HepG2 (cell line): Measurements from ENCODE around the gene NPSR1. TPM values are rescaled to one million over a fixed set of nuclear protein-coding genes. Genes with fewer than 3 reads are reported as not detected.

ENCODE experiments used
- ATAC-seq: fragments of 200-7000 bp; cut with Tn5 transposase; 3 replicates; pipeline ENCODE4 v1.9.1; 2020; ENCODE audit warnings: mild to moderate bottlenecking, moderate library complexity
- BruUV-seq: library from RNA; stranded (reverse); fragments of 400-500 nt; replicated peaks from 2 replicates; lab custom pipeline; 2021; lab: Mats Ljungman, UMichigan
- CTCF ChIA-PET: fragments of 300-600 bp; formaldehyde crosslinking; extraction: SDS; loops from one replicate; lab custom pipeline; 2021; ENCODE audit warnings: low total read pairs, inconsistent platforms, low intra/inter-chr PET ratio; lab: Yijun Ruan, JAX
- POLR2A ChIA-PET: fragments of 350-600 bp; sonication (Branson Sonifier 250); formaldehyde crosslinking; loops from one replicate; lab custom pipeline; 2020; ENCODE audit warnings: antibody characterized with exemption, inconsistent platforms; lab: Yijun Ruan, JAX
- DNase-seq: peaks from one replicate; pipeline ENCODE4 v3.0.0-alpha.2; 2015; ENCODE audit warnings: low spot score
- FAIRE-seq: peaks from 3 replicates; lab custom pipeline; 2011; peaks lifted over from hg19 to GRCh38; lab: Jason Lieb, UNC
- H2AFZ ChIP-seq: one replicate; pipeline ENCODE4 v1.6.1; 2011; ENCODE audit warnings: low read length, inconsistent platforms
- H3K27ac ChIP-seq: fragments of 300-600 bp; 3 replicates; pipeline ENCODE4 v1.8.0; 2011; ENCODE audit warnings: mixed run types, mild to moderate bottlenecking, mixed read lengths, low read length, inconsistent platforms; ENCODE audit not compliant: insufficient read depth; ENCODE audit errors: extremely low read length
- H3K27me3 ChIP-seq, 2 experiments: fragments of 200-600 bp in 1 of 2; 2 replicates in 1 of 2; 3 replicates in 1 of 2; pipeline versions ENCODE4 v1.6.0 to v1.8.0; 2011; ENCODE audit warnings: low read length in 2 of 2, mild to moderate bottlenecking in 2 of 2, moderate library complexity in 2 of 2, inconsistent platforms in 1 of 2; ENCODE audit not compliant: insufficient read depth in 2 of 2, control insufficient read depth in 1 of 2
- H3K36me3 ChIP-seq, 2 experiments: fragments of 200-600 bp in 1 of 2; replicated peaks in 1 of 2; 2 replicates in 1 of 2; 3 replicates in 1 of 2; pipeline versions ENCODE4 v1.5.1 to v1.8.0; 2011; ENCODE audit warnings: low read length in 2 of 2, inconsistent platforms in 1 of 2; ENCODE audit not compliant: insufficient read depth in 2 of 2, control insufficient read depth in 1 of 2
- H3K4me1 ChIP-seq: 2 replicates; pipeline ENCODE4 v1.5.1; 2012; ENCODE audit warnings: low read length, inconsistent platforms; ENCODE audit not compliant: insufficient read depth
- H3K4me2 ChIP-seq: 2 replicates; pipeline ENCODE4 v1.6.0; 2011; ENCODE audit warnings: low read depth, low read length, inconsistent platforms
- H3K4me3 ChIP-seq, 3 experiments: fragments of 200-600 bp in 1 of 3; sonication (generic), shearing (Covaris generic) in 1 of 3; replicated peaks in 1 of 3; 2 replicates each; pipeline ENCODE4 v1.5.1; 2011 to 2016; ENCODE audit warnings: low read length in 3 of 3, inconsistent platforms in 2 of 3, low read depth in 2 of 3, mild to moderate bottlenecking in 2 of 3, control low read depth in 1 of 3, mixed read lengths in 1 of 3; ENCODE audit not compliant: insufficient read depth in 1 of 3
- H3K79me2 ChIP-seq: one replicate; pipeline ENCODE4 v1.6.1; 2011; ENCODE audit warnings: low read length, inconsistent platforms; ENCODE audit not compliant: insufficient read depth
- H3K9ac ChIP-seq: 2 replicates; pipeline ENCODE4 v1.6.0; 2011; ENCODE audit warnings: mild to moderate bottlenecking, low read depth, low read length, inconsistent platforms; ENCODE audit not compliant: insufficient read depth
- H3K9me3 ChIP-seq: 2 replicates; pipeline ENCODE4 v1.5.1; 2012; ENCODE audit warnings: mild to moderate bottlenecking, low read length
- H4K20me1 ChIP-seq: 2 replicates; pipeline ENCODE4 v1.6.0; 2011; ENCODE audit warnings: inconsistent platforms, mild to moderate bottlenecking, low read length, moderate library complexity; ENCODE audit not compliant: insufficient read depth
- BCL3 ChIP-seq: sonication (generic); formaldehyde crosslinking; IDR thresholded peaks from 2 replicates; pipeline ENCODE4 v1.5.1; 2020; ENCODE audit warnings: mild to moderate bottlenecking, missing genetic modification reagents, moderate library complexity
- FOXA1 ChIP-seq, 2 experiments: fragments of 450-650 bp in 1 of 2; sonication (generic) in 1 of 2; formaldehyde crosslinking in 1 of 2; IDR thresholded peaks; 2 replicates each; pipeline versions ENCODE4 v1.4.0 to v1.6.1; 2016 to 2020; ENCODE audit warnings: missing genetic modification reagents in 1 of 2
- GPN1 ChIP-seq: sonication (generic); formaldehyde crosslinking; IDR thresholded peaks from 2 replicates; pipeline ENCODE4 v1.5.1; 2020; ENCODE audit warnings: missing genetic modification reagents, borderline replicate concordance
- HNRNPLL ChIP-seq: fragments of 200-400 bp; formaldehyde crosslinking; IDR thresholded peaks from 2 replicates; pipeline ENCODE4 v1.6.1; 2017; ENCODE audit warnings: mild to moderate bottlenecking, low read depth, low read length; ENCODE audit not compliant: poor library complexity, severe bottlenecking
- MIER2 ChIP-seq: IDR thresholded peaks from 2 replicates; pipeline ENCODE4 v1.6.1; 2016; ENCODE audit warnings: missing biosample characterization, missing genetic modification reagents
- NKX3-1 ChIP-seq: sonication (generic); formaldehyde crosslinking; IDR thresholded peaks from 2 replicates; pipeline ENCODE4 v1.5.0; 2020; ENCODE audit warnings: missing genetic modification reagents
- PAWR ChIP-seq: sonication (generic); formaldehyde crosslinking; IDR thresholded peaks from 2 replicates; pipeline ENCODE4 v1.4.0; 2020; ENCODE audit warnings: missing genetic modification reagents, mild to moderate bottlenecking, borderline replicate concordance
- SIN3A ChIP-seq: IDR thresholded peaks from 2 replicates; pipeline ENCODE4 v1.6.1; 2011; ENCODE audit warnings: low read depth, mild to moderate bottlenecking, control low read depth, low read length, borderline replicate concordance
- SKI ChIP-seq: fragments of 450-650 bp; IDR thresholded peaks from one replicate; pipeline ENCODE4 v1.6.1; 2018; ENCODE audit warnings: mild to moderate bottlenecking; ENCODE audit not compliant: partially characterized antibody
- SMAD9 ChIP-seq: sonication (generic); formaldehyde crosslinking; IDR thresholded peaks from 2 replicates; pipeline ENCODE4 v1.5.1; 2020; ENCODE audit warnings: mild to moderate bottlenecking, missing genetic modification reagents
- SOX6 ChIP-seq, 2 experiments: fragments of 450-650 bp in 1 of 2; sonication (generic) in 1 of 2; formaldehyde crosslinking in 1 of 2; IDR thresholded peaks; 2 replicates each; pipeline versions ENCODE4 v1.4.0 to v1.6.1; 2017 to 2020; ENCODE audit warnings: antibody characterized with exemption in 1 of 2, mild to moderate bottlenecking in 1 of 2, missing genetic modification reagents in 1 of 2
- TBL1XR1 ChIP-seq: fragments of 150-350 bp; IDR thresholded peaks from 2 replicates; pipeline ENCODE4 v1.6.1; 2014; ENCODE audit warnings: borderline replicate concordance, low read length; ENCODE audit not compliant: partially characterized antibody
- ZBTB46 ChIP-seq: sonication (generic); formaldehyde crosslinking; IDR thresholded peaks from 2 replicates; pipeline ENCODE4 v1.4.0; 2020; ENCODE audit warnings: mild to moderate bottlenecking, missing genetic modification reagents, borderline replicate concordance
- ZNF564 ChIP-seq: sonication (generic); formaldehyde crosslinking; IDR thresholded peaks from 2 replicates; pipeline ENCODE4 v1.8.1; 2023; ENCODE audit warnings: mild to moderate bottlenecking, missing genetic modification reagents
- ZNF619 ChIP-seq: sonication (generic); formaldehyde crosslinking; IDR thresholded peaks from 2 replicates; pipeline ENCODE4 v1.4.0; 2020; ENCODE audit warnings: mild to moderate bottlenecking, missing genetic modification reagents
- ZNF780A ChIP-seq: sonication (generic); formaldehyde crosslinking; IDR thresholded peaks from 2 replicates; pipeline ENCODE4 v1.8.0; 2022; ENCODE audit warnings: mild to moderate bottlenecking, missing genetic modification reagents, moderate library complexity
- WGBS: methylation state at CpG from one replicate; pipeline ENCODE4 v1.1.6; 2017; ENCODE audit warnings: low lambda C conversion rate; 5-methylcytosine and 5-hydroxymethylcytosine counted together
- in situ Hi-C: cut with HindIII; loops from 2 replicates; pipeline ENCODE4 v1.10.0; 2017; ENCODE audit warnings: low pct_unique_long_range_greater_than_20kb; ENCODE audit not compliant: extremely low pct_ligation_motif_present
- intact Hi-C: fragments of 100-400 bp; cut with micrococcal nuclease; formaldehyde crosslinking; loops from one replicate; pipeline ENCODE4 v1.10.0; 2022; ENCODE audit not compliant: unreplicated experiment
- polyA plus RNA-seq, 8 experiments: library from polyadenylated mRNA; depleted of rRNA in 3 of 8; stranded (reverse) in 7 of 8; unstranded in 1 of 8; fragments of >200 nt; fragmentation: Illumina TruSeq in 4 of 8; extraction: Trizol in 4 of 8; gene quantifications; 2 replicates each; pipeline versions ENCODE4 v1.2.1 to v1.2.3, GENCODE V29; 2011 to 2016; ENCODE audit warnings: low read depth in 4 of 8, missing spikeins in 1 of 8, mixed read lengths in 1 of 8; ENCODE audit not compliant: insufficient read depth in 1 of 8
- total RNA-seq, 5 experiments: library from RNA; depleted of rRNA; stranded (reverse); fragments of >200 nt; fragmentation: Illumina TruSeq; extraction: Trizol; gene quantifications; 2 replicates each; pipeline ENCODE4 v1.2.3, GENCODE V29; 2016; ENCODE audit warnings: low read depth in 1 of 5

NPSR1 gene
- total and polyA plus RNA-seq, 2 of the 13 experiments (the other 11 are each of a cell fraction or from before 2014, with no cell fraction given): not detected

GRCh38 chr7:34758111-34758601 lies 100.1 kb downstream of the NPSR1 start:
- H3K9ac ChIP-seq: peak overlapping the region; percentile 75
- TF ChIP-seq NKX3-1: no peak
- TF ChIP-seq HNRNPLL: no peak
- TF ChIP-seq GPN1 (CRISPR knock-in tag): no peak
- no peak for TF ChIP-seq SMAD9 (CRISPR knock-in tag)
- no peak for TF ChIP-seq ZNF619 (CRISPR knock-in tag)
- TF ChIP-seq TBL1XR1: peak; percentile 53
- no peak for TF ChIP-seq MIER2
- no peak for TF ChIP-seq BCL3 (CRISPR knock-in tag)
- no peak for TF ChIP-seq ZNF780A
- no peak for TF ChIP-seq ZBTB46
- TF ChIP-seq SKI: peak; percentile 91
- no peak for TF ChIP-seq PAWR (CRISPR knock-in tag)
- TF ChIP-seq ZNF564 (CRISPR knock-in tag): no peak
- no peak for TF ChIP-seq FOXA1 (IDR thresholded peaks at IDR 0.05)
- TF ChIP-seq FOXA1 (CRISPR knock-in tag; IDR thresholded peaks at IDR 0.05): no peak; the same call in 1 of the 2 replicates
- TF ChIP-seq SOX6 (IDR thresholded peaks at IDR 0.05): no peak
- TF ChIP-seq SOX6 (CRISPR knock-in tag; IDR thresholded peaks at IDR 0.05): peak; percentile 85
- 0 out of 2 replicates have a peak, but pooled peaks have one; percentile 35 for TF ChIP-seq SIN3A

More at GRCh38 chr7:34758111-34758601, 100.1 kb downstream of the NPSR1 start:
- peak; percentile 92 for ATAC-seq
- Histone ChIP-seq H3K79me2 (peaks cover 47% of the 10 kb centered on the region), H3K9me3 (no peaks in the 10 kb centered on the region), H4K20me1 (no peaks in the 10 kb centered on the region), H3K4me3 (peak overlapping the region; percentile 67 to 80 (median 76)), H3K27me3 (no peaks in the 10 kb centered on the region), H3K36me3 (no peaks in the 10 kb centered on the region; a peak in 1 of 5 replicates), H3K4me1 (peaks cover 42% of the 10 kb centered on the region), H3K27ac (peak overlapping the region; percentile 79), H3K4me2 (peak overlapping the region; percentile 84), H2AFZ (no peak overlapping the region)
- no TSS peak for BruUV-seq
- in situ Hi-C loops (no loop called here), intact Hi-C loops (loop anchor here (2.0 to 10.0 kb wide), 5 partner anchors 65 to 937 kb away; partner anchors contain the start of genes DPY19L1 and HERPUD2)
- peak; percentile 94 for FAIRE-seq
- CTCF ChIA-PET: no interaction called here
- POLR2A ChIA-PET: interaction anchor here (0.7 to 2.4 kb wide), 9 partner anchors 9 to 419 kb away, joined by 3 to 72 read pairs (median 6); partner anchors contain the start of gene DPY19L1
- DNase-seq: peak; percentile 95
- 0% methylated on average over 1 of the region's 1 CpG for WGBS
